HG03280 (cell line): Measurements from ENCODE around the gene ABCC2.

Experiments used
- ATAC-seq: cut with Tn5 transposase; IDR thresholded peaks from one replicate; pipeline ENCODE4 v1.9.1; 2021; ENCODE audit warnings: mild to moderate bottlenecking, moderate library complexity; ENCODE audit not compliant: unreplicated experiment

Gene ABCC2

GRCh38 chr10:99770408-99771045, 11.9 kb upstream of the ABCC2 start:
- ATAC-seq = no peak

GRCh38 chr10:99775850-99776249, 6.6 kb upstream of the ABCC2 start:
- no peak for ATAC-seq

GRCh38 chr10:99777918-99778714, 4.3 kb upstream of the ABCC2 start:
- peak; percentile 54 for ATAC-seq

- ATAC-seq = no peak
Measured at GRCh38 chr10:99779335-99779734, 3.1 kb upstream of the ABCC2 start.

GRCh38 chr10:99781734-99782429, 558 bp upstream of the ABCC2 start:
- no peak for ATAC-seq

GRCh38 chr10:99784016-99784726, 1.7 kb downstream of the ABCC2 start:
- ATAC-seq = no peak

GRCh38 chr10:99784727-99785441, 2.4 kb downstream of the ABCC2 start:
- ATAC-seq = no peak

GRCh38 chr10:99785646-99786045, 3.2 kb downstream of the ABCC2 start:
- ATAC-seq = no peak

- no peak for ATAC-seq
Measured at GRCh38 chr10:99787311-99787710, 4.9 kb downstream of the ABCC2 start.

- no peak for ATAC-seq
Measured at GRCh38 chr10:99787782-99788445, 5.5 kb downstream of the ABCC2 start.

- no peak for ATAC-seq
Measured at GRCh38 chr10:99788598-99789256, 6.3 kb downstream of the ABCC2 start.

GRCh38 chr10:99791831-99792230, 9.4 kb downstream of the ABCC2 start:
- ATAC-seq = no peak

- ATAC-seq = no peak
Measured at GRCh38 chr10:99793819-99794218, 11.4 kb downstream of the ABCC2 start.

GRCh38 chr10:99796928-99797327, 14.5 kb downstream of the ABCC2 start:
- ATAC-seq = no peak

GRCh38 chr10:99798031-99798430, 15.6 kb downstream of the ABCC2 start:
- no peak for ATAC-seq

GRCh38 chr10:99798920-99799319, 16.5 kb downstream of the ABCC2 start:
- ATAC-seq = no peak

GRCh38 chr10:99799613-99800012, 17.2 kb downstream of the ABCC2 start:
- ATAC-seq = no peak

GRCh38 chr10:99804471-99804870, 22.0 kb downstream of the ABCC2 start:
- no peak for ATAC-seq

GRCh38 chr10:99805190-99805589, 22.8 kb downstream of the ABCC2 start:
- ATAC-seq = no peak

GRCh38 chr10:99806091-99806490, 23.7 kb downstream of the ABCC2 start:
- ATAC-seq = no peak
